Lower lobe of right lung (tissue), 2 donors: ENCODE measurements around the gene RPL10. TPM values are rescaled to one million over a fixed set of nuclear protein-coding genes. Genes with fewer than 3 reads are reported as not detected.

Experiments
- ATAC-seq, 2 donors: fragments of 200-7000 bp; cut with Tn5 transposase; one replicate each; pipeline ENCODE4 v1.9.1; 2020 to 2022; ENCODE audit warnings: mild to moderate bottlenecking in 2 of 2, moderate library complexity in 2 of 2
- DNase-seq: peaks from one replicate; pipeline ENCODE4 v3.0.0-alpha.2; 2020
- H3K27ac ChIP-seq: fragments of 200-600 bp; one replicate; pipeline ENCODE4 v1.8.0; 2022
- H3K27me3 ChIP-seq: fragments of 200-600 bp; one replicate; pipeline ENCODE4 v1.8.0; 2022; ENCODE audit warnings: low read depth
- H3K36me3 ChIP-seq: fragments of 200-600 bp; one replicate; pipeline ENCODE4 v1.8.0; 2022; ENCODE audit warnings: mild to moderate bottlenecking
- H3K4me1 ChIP-seq: fragments of 200-600 bp; one replicate; pipeline ENCODE4 v1.8.0; 2022
- H3K4me3 ChIP-seq: fragments of 200-600 bp; one replicate; pipeline ENCODE4 v1.8.0; 2022; ENCODE audit warnings: mild to moderate bottlenecking
- H3K9me3 ChIP-seq: fragments of 200-600 bp; one replicate; pipeline ENCODE4 v1.8.0; 2022
- CTCF ChIP-seq: fragments of 200-600 bp; IDR thresholded peaks from one replicate; pipeline ENCODE4 v1.8.0; 2022; ENCODE audit warnings: antibody characterized with exemption, mild to moderate bottlenecking
- intact Hi-C: fragments of 100-400 bp; cut with DNase I; formaldehyde crosslinking; loops from one replicate; pipeline ENCODE4 v1.11.0; 2022
- total RNA-seq: library from RNA; stranded (reverse); fragmentation: NEBNext Ultra II Directional; extraction: Animal tissue kit (Norgen Biotek cat#: 25700); gene quantifications from one replicate; pipeline ENCODE4 v1.2.1, GENCODE V29; 2021
- donor health status: DM: no; HTN: yes; CAD: no; lungs with severe emphysema.

Gene RPL10
- total RNA-seq, 1 donor from 2014 or later: 2,678 TPM

- no peak overlapping the region for H3K27ac ChIP-seq
- no peak overlapping the region for H3K4me3 ChIP-seq
- no peaks in the 10 kb centered on the region for H3K9me3 ChIP-seq
- H3K4me1 ChIP-seq: peaks cover 29% of the 10 kb centered on the region
- TF ChIP-seq CTCF: no peak
- peaks cover 92% of the 10 kb centered on the region for H3K36me3 ChIP-seq
- no peaks in the 10 kb centered on the region for H3K27me3 ChIP-seq
- no peak for DNase-seq
- ATAC-seq: no peak
- intact Hi-C loops: no loop called here
These were observed 34.3 kb upstream of the RPL10 start for GRCh38 chrX:154363706-154364439.

GRCh38 chrX:154365052-154365600, 33.1 kb upstream of the RPL10 start:
- DNase-seq (no peak), ATAC-seq (no peak)
- H3K27ac ChIP-seq: no peak overlapping the region

GRCh38 chrX:154365997-154366665, 32.0 kb upstream of the RPL10 start:
- intact Hi-C loops: no loop called here
- TF ChIP-seq CTCF: no peak
- Histone ChIP-seq H3K36me3 (peaks cover 72% of the 10 kb centered on the region), H3K9me3 (no peaks in the 10 kb centered on the region), H3K4me1 (peaks cover 29% of the 10 kb centered on the region), H3K27me3 (no peaks in the 10 kb centered on the region), H3K27ac (no peak overlapping the region), H3K4me3 (no peak overlapping the region)
- no peak for DNase-seq
- no peak for ATAC-seq

More at GRCh38 chrX:154365052-154365600, 33.1 kb upstream of the RPL10 start:
- Histone ChIP-seq H3K4me1 (peaks cover 29% of the 10 kb centered on the region), H3K27me3 (no peaks in the 10 kb centered on the region), H3K4me3 (no peak overlapping the region), H3K9me3 (no peaks in the 10 kb centered on the region), H3K36me3 (peaks cover 80% of the 10 kb centered on the region)
- no peak for TF ChIP-seq CTCF
- intact Hi-C loops: no loop called here

- DNase-seq: no peak
- ATAC-seq: no peak
- intact Hi-C loops: no loop called here
- no peaks in the 10 kb centered on the region for H3K9me3 ChIP-seq
- H3K4me3 ChIP-seq: no peak overlapping the region
- H3K27me3 ChIP-seq: no peaks in the 10 kb centered on the region
- H3K36me3 ChIP-seq: peaks cover 67% of the 10 kb centered on the region
- H3K4me1 ChIP-seq: peaks cover 29% of the 10 kb centered on the region
- TF ChIP-seq CTCF: no peak
- no peak overlapping the region for H3K27ac ChIP-seq
These were observed 31.5 kb upstream of the RPL10 start for GRCh38 chrX:154366666-154367055.

- ATAC-seq: no peak
- Histone ChIP-seq H3K27ac (peak overlapping the region; percentile 88), H3K9me3 (no peaks in the 10 kb centered on the region), H3K4me3 (peak overlapping the region; percentile 75), H3K27me3 (no peaks in the 10 kb centered on the region), H3K36me3 (peaks cover 56% of the 10 kb centered on the region), H3K4me1 (peaks cover 39% of the 10 kb centered on the region)
- TF ChIP-seq CTCF: no peak
- no peak for DNase-seq
- intact Hi-C loops: no loop called here
These were observed 30.5 kb upstream of the RPL10 start for GRCh38 chrX:154367474-154368308.
